Suprapubic skin (tissue), 4 donors: Measurements from ENCODE around the gene DUOX1.

Experiments
- POLR2A ChIP-seq, 2 donors: fragments of 450-650 bp; IDR thresholded peaks; one replicate each; pipeline ENCODE4 v1.6.1; 2017; ENCODE audit warnings: antibody characterized with exemption in 2 of 2, mild to moderate bottlenecking in 2 of 2, moderate library complexity in 2 of 2
- POLR2AphosphoS5 ChIP-seq, 3 donors: sonication (generic); formaldehyde crosslinking; IDR thresholded peaks; one replicate each; pipeline ENCODE4 v1.6.1; 2017; ENCODE audit warnings: antibody characterized with exemption in 3 of 3
- TF ChIP-seq, protein P1 (sequence below), 2 donors: fragments of 200-600 bp in 1 of 2; fragments of 450-650 bp in 1 of 2; sonication (generic) in 1 of 2; IDR thresholded peaks; one replicate each; pipeline ENCODE4 v1.5.1; 2016 to 2019; ENCODE audit warnings: antibody characterized with exemption in 2 of 2, mild to moderate bottlenecking in 1 of 2, moderate library complexity in 1 of 2

DNA sequence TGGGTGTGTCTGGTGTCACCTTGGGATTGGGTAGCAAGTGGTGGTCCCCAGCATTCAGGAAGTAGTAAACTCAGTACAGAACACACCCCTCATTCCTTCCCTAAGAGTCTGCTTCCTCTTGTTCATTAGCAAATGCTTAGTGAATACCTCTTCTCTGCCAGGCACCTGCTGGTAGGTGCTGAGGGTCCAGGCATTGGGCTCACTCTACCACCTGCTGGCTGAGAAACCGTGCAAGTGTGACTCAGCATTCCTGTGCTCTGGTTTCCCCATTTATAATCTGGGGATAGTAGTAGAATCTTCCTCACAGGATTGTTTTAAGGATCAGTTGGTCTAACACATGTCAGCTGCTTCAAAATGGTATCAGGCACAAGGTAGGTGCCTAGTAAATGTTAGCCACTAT is 53.2 kb downstream of the DUOX1 start:
- TF ChIP-seq, protein P1, sequence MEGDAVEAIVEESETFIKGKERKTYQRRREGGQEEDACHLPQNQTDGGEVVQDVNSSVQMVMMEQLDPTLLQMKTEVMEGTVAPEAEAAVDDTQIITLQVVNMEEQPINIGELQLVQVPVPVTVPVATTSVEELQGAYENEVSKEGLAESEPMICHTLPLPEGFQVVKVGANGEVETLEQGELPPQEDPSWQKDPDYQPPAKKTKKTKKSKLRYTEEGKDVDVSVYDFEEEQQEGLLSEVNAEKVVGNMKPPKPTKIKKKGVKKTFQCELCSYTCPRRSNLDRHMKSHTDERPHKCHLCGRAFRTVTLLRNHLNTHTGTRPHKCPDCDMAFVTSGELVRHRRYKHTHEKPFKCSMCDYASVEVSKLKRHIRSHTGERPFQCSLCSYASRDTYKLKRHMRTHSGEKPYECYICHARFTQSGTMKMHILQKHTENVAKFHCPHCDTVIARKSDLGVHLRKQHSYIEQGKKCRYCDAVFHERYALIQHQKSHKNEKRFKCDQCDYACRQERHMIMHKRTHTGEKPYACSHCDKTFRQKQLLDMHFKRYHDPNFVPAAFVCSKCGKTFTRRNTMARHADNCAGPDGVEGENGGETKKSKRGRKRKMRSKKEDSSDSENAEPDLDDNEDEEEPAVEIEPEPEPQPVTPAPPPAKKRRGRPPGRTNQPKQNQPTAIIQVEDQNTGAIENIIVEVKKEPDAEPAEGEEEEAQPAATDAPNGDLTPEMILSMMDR (IDR thresholded peaks at IDR 0.05), result no peak
- TF ChIP-seq POLR2A (IDR thresholded peaks at IDR 0.05) (no peak), POLR2AphosphoS5 (IDR thresholded peaks at IDR 0.05) (no peak)
